GM19463 (cell line): Measurements from ENCODE around the gene GOLGA3.
"Not testable (repeated sequence)": the region's sequence is repeated elsewhere in the genome, so short reads cannot be mapped to it uniquely, and the experiment has no call there.

Source experiments
- ATAC-seq: cut with Tn5 transposase; IDR thresholded peaks from one replicate; pipeline ENCODE4 v1.9.1; 2021; ENCODE audit warnings: mild to moderate bottlenecking, moderate library complexity; ENCODE audit not compliant: unreplicated experiment

GOLGA3 gene

GRCh38 chr12:132828706-132829534, at the start of gene GOLGA3:
TSS of gene GOLGA3 (minus strand) at chr12:132828869. CDS start at chr12:132822128, 6,741 bp downstream.
- peak; percentile 92 for ATAC-seq

GRCh38 chr12:132874620-132875019, 46.0 kb upstream of the GOLGA3 start:
- ATAC-seq, result not testable (repeated sequence)

GRCh38 chr12:132874175-132874574, 45.5 kb upstream of the GOLGA3 start:
- no peak for ATAC-seq

GRCh38 chr12:132873724-132874123, 45.1 kb upstream of the GOLGA3 start:
- ATAC-seq, result no peak

GRCh38 chr12:132872975-132873421, 44.3 kb upstream of the GOLGA3 start:
- ATAC-seq, result no peak

- ATAC-seq, result no peak
Measured at GRCh38 chr12:132872073-132872855, 43.6 kb upstream of the GOLGA3 start.

GRCh38 chr12:132869551-132869950, 40.9 kb upstream of the GOLGA3 start:
- ATAC-seq, result no peak

- no peak for ATAC-seq
Measured at GRCh38 chr12:132866251-132866828, 37.7 kb upstream of the GOLGA3 start.

- no peak for ATAC-seq
Measured at GRCh38 chr12:132861558-132861957, 32.9 kb upstream of the GOLGA3 start.

- ATAC-seq, result no peak
Measured at GRCh38 chr12:132858718-132859266, 30.1 kb upstream of the GOLGA3 start.

- ATAC-seq, result not testable (repeated sequence)
Measured at GRCh38 chr12:132857019-132857418, 28.4 kb upstream of the GOLGA3 start.

- no peak for ATAC-seq
Measured at GRCh38 chr12:132856581-132856980, 27.9 kb upstream of the GOLGA3 start.

GRCh38 chr12:132855211-132855610, 26.5 kb upstream of the GOLGA3 start:
- not testable (repeated sequence) for ATAC-seq

- no peak for ATAC-seq
Measured at GRCh38 chr12:132853285-132854092, 24.8 kb upstream of the GOLGA3 start.

- no peak for ATAC-seq
Measured at GRCh38 chr12:132852496-132852895, 23.8 kb upstream of the GOLGA3 start.

GRCh38 chr12:132851465-132851864, 22.8 kb upstream of the GOLGA3 start:
- no peak for ATAC-seq

GRCh38 chr12:132850291-132850690, 21.6 kb upstream of the GOLGA3 start:
- ATAC-seq, result no peak

GRCh38 chr12:132848521-132848920, 19.9 kb upstream of the GOLGA3 start:
- ATAC-seq, result no peak

- ATAC-seq, result no peak
Measured at GRCh38 chr12:132847363-132848356, 19.0 kb upstream of the GOLGA3 start.
